ENCODE measurements around the gene C17orf107. TPM values are rescaled to one million over a fixed set of nuclear protein-coding genes. Genes with fewer than 3 reads are reported as not detected.

C17orf107 gene
- total and polyA plus RNA-seq, 9 of the 15 experiments (the other 6 are each of a cell fraction or from before 2014, with no cell fraction given), result 0.05 to 0.29 (median 0.07) TPM; not detected in 4

GRCh38 chr17:4948166-4948930 lies 49.0 kb downstream of the C17orf107 start, which contains the start of gene PFN1 (continued):
- peak; percentile 83 for TF ChIP-seq NBN (IDR thresholded peaks at IDR 0.05; ENCODE audit: low read depth)
- TF ChIP-seq FOXP1 (CRISPR knock-in tag; IDR thresholded peaks at IDR 0.05), result 0 out of 2 replicates have a peak, but pooled peaks have one; percentile 44
- TF ChIP-seq HDAC8 (tag; IDR thresholded peaks at IDR 0.05), result no peak
- peak in 1 of 2 experiments; percentile 85; a peak in 2 of 4 replicates for TF ChIP-seq ZNF639 (CRISPR knock-in tag; conservative IDR thresholded peaks at IDR 0.05 in 1 of 2, IDR thresholded peaks at IDR 0.05 in 1 of 2)
- no peak for TF ChIP-seq NEUROD1 (IDR thresholded peaks at IDR 0.05; ENCODE audit: borderline replicate concordance, low read depth, low read length, partially characterized antibody)
- TF ChIP-seq DMBX1 (CRISPR knock-in tag; IDR thresholded peaks at IDR 0.05; ENCODE audit: borderline replicate concordance), result no peak
- TF ChIP-seq SMARCE1 (IDR thresholded peaks at IDR 0.05), result peak; percentile 46; the same call in 1 of the 2 replicates
- 0 out of 4 replicates have a peak, but pooled peaks have one; percentile 28 to 42 for TF ChIP-seq TRIM24 (IDR thresholded peaks at IDR 0.05)
- peak; percentile 55; the same call in 1 of the 2 replicates for TF ChIP-seq MTA1 (IDR thresholded peaks at IDR 0.05; ENCODE audit: borderline replicate concordance)
- TF ChIP-seq MBD2 (IDR thresholded peaks at IDR 0.05; ENCODE audit: borderline replicate concordance, low read depth), result peak; percentile 50; the same call in 1 of the 2 replicates
- peak; percentile 24; the same call in 1 of the 2 replicates for TF ChIP-seq NFIC (IDR thresholded peaks at IDR 0.05)
- peak; percentile 66; the same call in 1 of the 2 replicates for TF ChIP-seq CBX1 (IDR thresholded peaks at IDR 0.05; ENCODE audit: low read depth)
- peak in 1 of 2 experiments; percentile 55; a peak in 2 of 4 replicates for TF ChIP-seq NONO (IDR thresholded peaks at IDR 0.05; ENCODE audit: low read depth in 2 of 2, low read length in 1 of 2)
- TF ChIP-seq KLF6 (CRISPR knock-in tag; IDR thresholded peaks at IDR 0.05; ENCODE audit: borderline replicate concordance), result no peak
- no peak for TF ChIP-seq NKRF (IDR thresholded peaks at IDR 0.05; ENCODE audit: borderline replicate concordance)
- no peak for TF ChIP-seq ATF4 (CRISPR knock-in tag; IDR thresholded peaks at IDR 0.05)
- peak; percentile 78 for TF ChIP-seq TOE1 (IDR thresholded peaks at IDR 0.05; ENCODE audit: borderline replicate concordance)
- TF ChIP-seq TOE1 (CRISPR knock-in tag; IDR thresholded peaks at IDR 0.05; ENCODE audit: borderline replicate concordance, low read depth), result no peak
- peak; percentile 31; the same call in 1 of the 2 replicates for TF ChIP-seq ZFX (CRISPR knock-in tag; IDR thresholded peaks at IDR 0.05)
- 0 out of 2 replicates have a peak, but pooled peaks have one; percentile 25 for TF ChIP-seq ATF6 (CRISPR knock-in tag; IDR thresholded peaks at IDR 0.05)
